ENCODE data around the gene KIF17.

DNA sequence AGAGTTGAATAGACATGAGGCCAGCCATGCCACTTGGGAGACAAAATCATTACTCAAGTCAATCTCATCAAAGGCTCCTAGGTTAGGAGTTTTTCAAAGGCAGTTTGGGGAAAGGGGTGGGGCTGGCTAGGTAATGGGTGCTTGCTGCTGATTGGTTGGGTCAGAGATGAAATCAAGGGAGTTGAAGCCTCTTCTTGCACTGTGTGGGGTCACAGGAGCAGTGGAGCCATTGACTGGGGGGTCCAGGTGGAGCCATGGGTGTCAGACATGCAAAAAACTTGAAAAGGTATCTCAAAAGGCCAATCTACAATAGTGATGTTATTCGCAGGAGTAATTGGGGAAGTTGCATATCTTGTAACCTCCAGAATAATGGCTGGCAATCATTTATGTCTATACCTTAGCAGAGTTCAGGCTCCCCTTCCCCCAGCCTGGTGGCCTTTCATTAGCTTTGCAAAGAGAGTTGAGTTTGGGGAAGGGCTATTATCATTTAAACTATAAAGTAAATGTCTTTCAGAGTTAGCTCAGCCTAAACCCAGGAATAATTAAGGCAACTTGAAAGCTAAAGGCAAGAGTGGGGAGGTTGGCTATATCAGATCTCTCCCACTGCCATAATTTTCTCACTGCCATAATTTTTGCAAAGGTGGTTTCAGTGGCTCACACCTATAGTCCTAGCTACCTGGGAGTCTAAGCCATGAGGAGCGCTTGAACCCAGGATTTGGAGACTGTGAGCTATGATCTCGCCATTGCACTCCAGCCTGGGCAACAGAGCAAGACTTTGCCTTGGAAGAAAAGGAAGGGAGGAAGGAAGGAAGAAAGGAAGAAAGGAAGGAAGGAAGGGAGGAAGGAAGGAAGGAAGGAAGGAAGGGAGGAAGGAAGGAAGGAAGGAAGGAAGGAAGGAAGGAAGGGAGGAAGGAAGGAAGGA lies 92.4 kb downstream of the KIF17 start:
- TF ChIP-seq, protein P1, sequence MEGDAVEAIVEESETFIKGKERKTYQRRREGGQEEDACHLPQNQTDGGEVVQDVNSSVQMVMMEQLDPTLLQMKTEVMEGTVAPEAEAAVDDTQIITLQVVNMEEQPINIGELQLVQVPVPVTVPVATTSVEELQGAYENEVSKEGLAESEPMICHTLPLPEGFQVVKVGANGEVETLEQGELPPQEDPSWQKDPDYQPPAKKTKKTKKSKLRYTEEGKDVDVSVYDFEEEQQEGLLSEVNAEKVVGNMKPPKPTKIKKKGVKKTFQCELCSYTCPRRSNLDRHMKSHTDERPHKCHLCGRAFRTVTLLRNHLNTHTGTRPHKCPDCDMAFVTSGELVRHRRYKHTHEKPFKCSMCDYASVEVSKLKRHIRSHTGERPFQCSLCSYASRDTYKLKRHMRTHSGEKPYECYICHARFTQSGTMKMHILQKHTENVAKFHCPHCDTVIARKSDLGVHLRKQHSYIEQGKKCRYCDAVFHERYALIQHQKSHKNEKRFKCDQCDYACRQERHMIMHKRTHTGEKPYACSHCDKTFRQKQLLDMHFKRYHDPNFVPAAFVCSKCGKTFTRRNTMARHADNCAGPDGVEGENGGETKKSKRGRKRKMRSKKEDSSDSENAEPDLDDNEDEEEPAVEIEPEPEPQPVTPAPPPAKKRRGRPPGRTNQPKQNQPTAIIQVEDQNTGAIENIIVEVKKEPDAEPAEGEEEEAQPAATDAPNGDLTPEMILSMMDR (IDR thresholded peaks at IDR 0.05; ENCODE audit: control extremely low read depth in 1 of 3, insufficient read depth in 1 of 3, low read depth in 1 of 3, low read length in 3 of 3), result no peak
- TF ChIP-seq POLR2A (IDR thresholded peaks at IDR 0.05; ENCODE audit: control extremely low read depth in 1 of 2, low read depth in 2 of 2, low read length in 2 of 2) (no peak), TAF1 (IDR thresholded peaks at IDR 0.05; ENCODE audit: low read depth, low read length) (no peak), SP4 (IDR thresholded peaks at IDR 0.05; ENCODE audit: low read length) (no peak), SUZ12 (IDR thresholded peaks at IDR 0.05; ENCODE audit: low read length) (no peak)
- TF ChIP-seq, protein P2, sequence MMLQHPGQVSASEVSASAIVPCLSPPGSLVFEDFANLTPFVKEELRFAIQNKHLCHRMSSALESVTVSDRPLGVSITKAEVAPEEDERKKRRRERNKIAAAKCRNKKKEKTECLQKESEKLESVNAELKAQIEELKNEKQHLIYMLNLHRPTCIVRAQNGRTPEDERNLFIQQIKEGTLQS (IDR thresholded peaks at IDR 0.05; ENCODE audit: insufficient read depth, low read depth, low read length), result no peak
